ENCODE results near the gene CGN.
A peak's percentile ranks its signal among the peaks of the same experiment; 100 is the strongest.

Gene CGN, protein sequence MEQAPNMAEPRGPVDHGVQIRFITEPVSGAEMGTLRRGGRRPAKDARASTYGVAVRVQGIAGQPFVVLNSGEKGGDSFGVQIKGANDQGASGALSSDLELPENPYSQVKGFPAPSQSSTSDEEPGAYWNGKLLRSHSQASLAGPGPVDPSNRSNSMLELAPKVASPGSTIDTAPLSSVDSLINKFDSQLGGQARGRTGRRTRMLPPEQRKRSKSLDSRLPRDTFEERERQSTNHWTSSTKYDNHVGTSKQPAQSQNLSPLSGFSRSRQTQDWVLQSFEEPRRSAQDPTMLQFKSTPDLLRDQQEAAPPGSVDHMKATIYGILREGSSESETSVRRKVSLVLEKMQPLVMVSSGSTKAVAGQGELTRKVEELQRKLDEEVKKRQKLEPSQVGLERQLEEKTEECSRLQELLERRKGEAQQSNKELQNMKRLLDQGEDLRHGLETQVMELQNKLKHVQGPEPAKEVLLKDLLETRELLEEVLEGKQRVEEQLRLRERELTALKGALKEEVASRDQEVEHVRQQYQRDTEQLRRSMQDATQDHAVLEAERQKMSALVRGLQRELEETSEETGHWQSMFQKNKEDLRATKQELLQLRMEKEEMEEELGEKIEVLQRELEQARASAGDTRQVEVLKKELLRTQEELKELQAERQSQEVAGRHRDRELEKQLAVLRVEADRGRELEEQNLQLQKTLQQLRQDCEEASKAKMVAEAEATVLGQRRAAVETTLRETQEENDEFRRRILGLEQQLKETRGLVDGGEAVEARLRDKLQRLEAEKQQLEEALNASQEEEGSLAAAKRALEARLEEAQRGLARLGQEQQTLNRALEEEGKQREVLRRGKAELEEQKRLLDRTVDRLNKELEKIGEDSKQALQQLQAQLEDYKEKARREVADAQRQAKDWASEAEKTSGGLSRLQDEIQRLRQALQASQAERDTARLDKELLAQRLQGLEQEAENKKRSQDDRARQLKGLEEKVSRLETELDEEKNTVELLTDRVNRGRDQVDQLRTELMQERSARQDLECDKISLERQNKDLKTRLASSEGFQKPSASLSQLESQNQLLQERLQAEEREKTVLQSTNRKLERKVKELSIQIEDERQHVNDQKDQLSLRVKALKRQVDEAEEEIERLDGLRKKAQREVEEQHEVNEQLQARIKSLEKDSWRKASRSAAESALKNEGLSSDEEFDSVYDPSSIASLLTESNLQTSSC

DNA sequence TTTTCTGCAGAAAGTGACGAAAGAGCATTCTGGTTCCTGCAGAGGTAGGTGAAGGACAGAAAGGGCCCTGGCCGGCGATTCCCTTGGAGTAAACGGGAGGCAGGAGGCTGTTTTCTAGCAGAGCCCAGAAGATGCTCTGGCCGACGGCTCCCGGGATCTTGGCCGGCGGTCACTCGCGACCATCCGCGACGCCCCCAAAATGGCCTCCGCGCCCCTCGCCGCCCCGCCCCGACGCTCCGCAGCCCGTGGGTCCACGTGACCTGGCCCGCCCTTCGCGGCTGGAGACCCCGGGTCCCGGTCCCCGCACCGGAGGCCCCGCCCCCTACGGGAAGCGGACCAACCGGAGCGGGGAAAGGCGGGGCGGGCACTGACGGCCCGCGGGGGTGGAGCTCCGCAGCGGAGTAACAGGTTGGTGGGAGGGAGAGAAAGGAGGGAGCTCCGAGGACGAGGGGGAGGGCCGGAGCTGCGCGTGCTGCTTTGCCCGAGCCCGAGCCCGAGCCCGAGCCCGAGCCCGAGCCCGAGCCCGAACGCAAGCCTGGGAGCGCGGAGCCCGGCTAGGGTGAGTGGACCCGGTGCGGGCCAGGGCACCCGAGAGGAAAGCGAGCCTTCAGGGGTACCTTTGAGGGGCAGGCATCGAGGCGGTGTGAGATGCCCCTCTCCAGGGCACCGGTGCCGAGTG is at the start of gene CGN:
Gene CGN (plus strand): TSS at position 431 of the 679 bp plus-strand sequence. CDS start 7,133 bp downstream, outside the sequence.
- peak within 1 kb of the TSS; percentile 46 to 68 (median 55) for H3K4me3 ChIP-seq
- H3K27ac ChIP-seq: peak within 1 kb of the TSS in 10 of 21 experiments; percentile 5 to 75 (median 38)

DNA sequence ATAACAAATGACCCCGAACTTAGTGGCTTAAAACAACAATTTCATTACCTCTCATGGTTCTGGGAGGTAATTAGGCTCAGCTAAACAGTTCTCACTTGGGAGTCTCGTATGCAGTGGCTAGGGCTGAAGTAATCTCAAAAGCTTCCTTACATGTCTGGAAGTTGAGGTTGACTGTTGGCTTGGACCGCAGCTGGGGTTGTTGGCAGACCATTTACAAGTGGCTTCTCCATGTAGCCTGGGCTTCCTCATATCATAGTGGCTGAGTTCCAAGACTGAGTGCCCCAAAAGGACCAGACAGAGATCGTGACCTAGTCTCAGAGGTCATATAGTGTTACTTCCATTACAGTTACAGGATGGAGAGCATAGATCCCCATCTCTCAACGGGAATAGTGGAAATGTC is 49.5 kb upstream of the CGN start:
- H3K27ac ChIP-seq: no peak overlapping the region

DNA sequence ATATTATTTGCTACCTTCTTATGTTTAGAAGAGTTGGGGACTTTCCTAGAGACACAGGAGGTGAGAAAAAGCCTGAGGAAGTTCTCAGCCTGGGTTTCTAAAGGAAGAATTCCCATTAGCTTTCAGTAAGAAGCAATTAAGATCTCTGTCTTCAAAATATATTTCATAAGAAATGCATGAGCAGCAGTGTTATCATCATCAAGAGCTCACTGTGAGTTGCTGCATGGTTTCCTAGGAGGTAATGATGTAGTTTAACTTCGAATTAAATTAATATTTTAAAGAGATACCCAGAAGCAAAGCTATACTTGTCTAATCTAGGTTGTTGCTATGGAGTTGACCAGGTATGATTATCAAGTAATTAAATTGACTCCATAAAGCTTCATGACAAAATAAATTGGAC is 46.2 kb upstream of the CGN start:
- Histone ChIP-seq H3K27ac (no peak overlapping the region), H3K4me3 (no peak overlapping the region)

More for the DNA sequence above, 49.5 kb upstream of the CGN start:
- no peak overlapping the region for H3K4me3 ChIP-seq

DNA sequence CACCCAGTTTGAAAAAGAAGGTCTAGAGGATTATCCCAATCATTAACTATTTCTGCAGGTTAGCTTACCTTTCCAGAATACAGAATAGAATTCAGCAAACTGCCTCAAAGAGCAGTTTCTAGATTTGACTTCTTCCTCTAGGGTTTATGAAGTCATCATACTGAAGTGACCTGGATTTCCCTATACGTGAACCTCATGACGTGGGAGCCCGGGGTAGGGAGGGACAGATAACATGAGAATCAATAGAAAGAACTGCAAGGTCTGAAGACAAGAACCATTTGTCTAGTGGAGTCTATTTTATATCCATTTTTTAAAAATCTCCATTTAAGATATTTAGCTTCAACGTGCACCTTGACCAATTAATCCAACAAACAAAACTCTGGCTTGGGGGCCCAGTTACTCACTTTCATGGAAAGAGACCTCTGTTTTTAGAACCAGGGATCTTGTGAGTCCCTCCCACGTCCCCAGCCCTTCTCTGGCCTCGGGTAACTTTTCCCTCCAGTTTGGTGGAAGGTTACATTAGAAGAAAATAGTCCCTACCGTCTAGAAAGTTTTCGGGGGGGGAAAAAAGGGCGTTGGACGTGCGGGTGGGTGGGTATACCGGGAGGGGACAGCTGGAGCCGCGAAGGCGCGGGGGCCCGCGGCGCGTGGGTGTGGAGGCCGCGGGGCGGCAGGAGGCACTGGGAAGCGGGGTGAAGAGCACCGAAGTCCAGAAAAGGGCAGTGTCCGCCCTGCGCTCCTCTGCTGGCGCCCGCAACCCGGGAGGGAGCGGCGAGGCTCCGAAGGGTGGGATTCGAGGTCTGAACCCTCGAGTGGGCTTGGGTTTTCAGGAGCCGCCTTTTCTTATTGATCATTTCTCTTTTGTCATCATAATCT is 38.1 kb upstream of the CGN start:
- peak overlapping the region; percentile 41 to 54 (median 50) for H3K4me3 ChIP-seq
- H3K27ac ChIP-seq: peak overlapping the region; percentile 33 to 91 (median 83)

DNA sequence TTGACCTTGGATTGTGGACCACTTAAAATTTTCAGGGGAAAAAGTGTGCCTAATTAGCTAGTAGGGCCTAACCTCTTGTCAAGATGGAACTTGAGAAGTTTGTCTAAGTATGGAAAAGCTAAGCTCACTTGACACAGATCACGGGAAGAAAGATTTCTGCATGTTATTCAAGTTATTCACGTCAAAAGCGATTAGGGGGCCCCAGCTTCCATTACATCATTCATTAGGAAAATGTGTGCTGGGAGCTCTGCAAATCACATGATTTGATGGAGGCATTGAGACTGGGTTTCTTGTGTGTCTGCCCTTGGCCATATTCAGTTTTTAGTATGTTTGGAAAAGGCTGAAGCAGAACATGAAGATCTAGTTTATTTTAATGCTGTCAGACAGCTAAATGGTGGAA is 36.4 kb upstream of the CGN start:
- H3K27ac ChIP-seq: no peak overlapping the region
- no peak overlapping the region for H3K4me3 ChIP-seq

DNA sequence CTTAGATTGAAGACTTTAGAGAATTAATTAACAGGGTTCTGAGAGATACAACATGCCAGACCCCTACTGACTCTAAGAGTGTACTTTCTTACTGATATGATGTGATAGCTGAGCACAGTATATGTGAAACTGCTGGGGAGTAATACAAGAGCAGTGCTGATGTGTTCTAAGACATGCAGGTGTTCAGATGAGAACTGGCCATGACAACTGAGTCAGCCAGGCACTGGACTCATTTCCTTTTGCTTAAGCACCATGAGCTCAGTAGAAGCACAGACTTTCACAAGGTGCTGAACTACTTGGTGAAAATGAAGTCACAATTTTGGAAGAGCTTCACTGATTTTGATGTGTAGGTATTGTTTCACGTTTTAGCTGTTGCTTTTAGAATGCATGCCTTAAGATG is 36.0 kb upstream of the CGN start:
- H3K27ac ChIP-seq: no peak overlapping the region
- H3K4me3 ChIP-seq: no peak overlapping the region

DNA sequence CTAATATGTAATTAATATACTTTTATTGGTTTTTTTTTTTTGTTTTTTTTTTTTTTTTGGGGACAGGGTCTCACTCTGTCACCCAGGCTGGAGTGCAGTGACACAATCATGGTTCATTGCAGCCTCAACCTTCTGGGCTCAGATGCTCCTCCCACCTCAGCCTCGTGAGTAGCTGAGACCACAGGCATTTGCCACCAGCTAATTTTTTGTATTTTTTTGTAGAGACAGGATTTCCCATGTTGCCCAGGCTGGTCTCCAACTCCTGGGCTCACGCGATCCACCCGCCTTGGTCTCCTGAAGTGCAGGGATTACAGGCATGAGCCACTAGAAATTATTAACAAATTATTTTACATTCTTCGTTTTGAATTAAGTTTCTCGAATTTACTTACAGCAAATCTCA is 35.1 kb upstream of the CGN start:
- Histone ChIP-seq H3K27ac (no peak overlapping the region), H3K4me3 (no peak overlapping the region)

DNA sequence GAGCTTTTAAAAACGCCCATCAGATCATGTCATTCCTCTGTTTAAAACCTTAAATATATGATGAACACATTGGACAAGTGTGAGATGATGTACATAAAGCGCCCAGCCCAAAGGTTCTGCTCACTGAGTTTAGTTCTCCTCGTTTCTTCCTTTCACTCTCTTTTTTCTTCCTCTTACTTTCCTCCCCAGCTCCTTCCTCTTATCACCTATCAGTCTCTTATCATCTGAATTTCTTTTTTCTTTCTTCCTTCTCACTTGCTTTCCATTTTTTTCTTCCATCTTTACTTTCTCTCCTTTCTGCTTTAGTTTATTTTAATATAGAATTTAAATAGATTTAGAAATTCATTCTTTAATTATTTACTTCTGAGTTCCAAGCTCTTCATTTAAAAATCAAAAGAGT is 34.1 kb upstream of the CGN start:
- H3K27ac ChIP-seq: no peak overlapping the region
- no peak overlapping the region for H3K4me3 ChIP-seq

DNA sequence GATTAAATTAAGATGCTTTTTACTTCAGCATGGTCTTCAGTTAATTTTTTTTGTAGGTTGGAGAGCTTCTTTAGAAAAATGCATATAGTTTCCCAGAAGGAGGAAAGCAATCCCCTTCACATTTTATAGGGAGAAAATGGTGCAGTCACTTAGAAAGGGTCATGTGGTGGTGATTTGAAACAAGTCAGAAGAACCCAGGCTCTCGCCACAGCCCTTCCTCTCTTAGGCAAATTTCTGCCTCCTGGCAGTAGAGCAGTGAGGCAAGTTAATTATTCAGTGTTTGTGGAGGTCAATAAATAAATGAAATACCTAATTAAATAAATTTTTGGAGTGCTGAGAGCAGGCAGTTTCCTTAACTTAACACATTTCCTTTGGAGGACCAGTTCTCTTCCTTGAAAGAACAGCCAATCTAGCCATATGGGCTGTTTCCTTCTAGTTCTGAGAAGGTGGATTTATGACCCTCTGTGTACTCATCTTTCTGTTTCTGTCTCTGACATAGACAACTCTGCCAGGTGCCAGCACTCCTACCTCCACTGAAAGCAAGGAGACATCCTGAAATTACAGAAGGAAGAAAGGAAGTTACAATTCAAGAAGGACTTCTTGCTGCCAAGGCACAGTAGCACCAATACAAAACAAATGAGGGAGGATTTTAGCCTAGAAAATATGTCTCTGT is 32.9 kb upstream of the CGN start:
- no peak overlapping the region for H3K27ac ChIP-seq
- H3K4me3 ChIP-seq: no peak overlapping the region

DNA sequence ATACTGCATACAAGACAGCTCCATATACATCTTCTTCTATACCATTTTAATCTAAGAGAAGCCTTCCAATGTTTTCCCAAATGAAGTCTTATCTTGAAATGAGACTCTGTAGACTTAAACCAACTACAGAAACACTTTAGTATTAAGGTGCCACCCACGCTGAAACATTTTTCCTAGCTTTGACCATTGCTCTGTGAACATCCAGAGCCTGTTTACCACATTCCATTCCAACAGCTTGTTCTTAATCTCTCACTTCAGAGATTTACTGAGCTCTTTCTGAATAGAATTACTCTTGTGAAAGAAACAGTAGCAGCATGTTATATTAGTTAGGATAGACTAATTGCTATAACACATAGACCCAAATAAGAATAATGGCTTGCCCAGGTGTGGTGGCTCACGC is 32.3 kb upstream of the CGN start:
- Histone ChIP-seq H3K27ac (no peak overlapping the region), H3K4me3 (no peak overlapping the region)

DNA sequence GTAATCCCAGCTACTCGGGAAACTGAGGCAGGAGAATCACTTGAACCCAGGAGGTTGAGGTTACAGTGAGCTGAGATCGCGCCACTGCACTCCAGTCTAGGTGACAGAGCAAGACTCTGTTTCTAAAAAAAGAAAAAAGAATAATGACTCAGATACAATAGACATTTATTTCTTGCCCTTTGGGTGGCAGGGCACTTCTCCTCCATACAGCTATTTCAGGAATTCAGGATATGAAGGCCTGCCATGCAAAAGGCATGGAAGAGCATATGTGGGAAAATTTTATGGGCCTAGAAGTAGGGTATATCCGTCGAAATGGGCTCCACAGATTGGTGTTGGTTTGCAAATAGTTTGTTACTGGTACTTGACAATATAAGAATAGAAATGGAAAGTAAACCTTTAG is 31.7 kb upstream of the CGN start:
- Histone ChIP-seq H3K27ac (no peak overlapping the region), H3K4me3 (no peak overlapping the region)

DNA sequence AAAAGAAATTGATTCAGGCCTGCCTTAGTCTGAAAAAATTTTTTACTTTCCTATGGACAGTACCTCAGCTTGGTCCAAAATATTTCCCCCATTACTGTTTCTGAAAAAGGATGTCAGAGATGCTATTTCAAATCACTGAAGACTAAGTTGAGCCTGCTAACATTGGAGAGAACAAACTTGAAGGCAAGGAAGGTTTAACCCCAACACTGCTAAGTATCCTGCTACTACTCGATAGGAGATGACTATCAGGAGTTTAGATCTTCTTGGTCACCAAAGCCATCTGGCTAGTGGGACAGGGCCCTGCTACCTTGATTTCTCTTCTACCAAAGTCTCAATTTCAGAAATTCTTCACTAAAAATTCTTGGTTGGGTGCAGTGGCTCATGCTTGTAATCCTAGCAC is 29.2 kb upstream of the CGN start:
- no peak overlapping the region for H3K4me3 ChIP-seq
- H3K27ac ChIP-seq: no peak overlapping the region

DNA sequence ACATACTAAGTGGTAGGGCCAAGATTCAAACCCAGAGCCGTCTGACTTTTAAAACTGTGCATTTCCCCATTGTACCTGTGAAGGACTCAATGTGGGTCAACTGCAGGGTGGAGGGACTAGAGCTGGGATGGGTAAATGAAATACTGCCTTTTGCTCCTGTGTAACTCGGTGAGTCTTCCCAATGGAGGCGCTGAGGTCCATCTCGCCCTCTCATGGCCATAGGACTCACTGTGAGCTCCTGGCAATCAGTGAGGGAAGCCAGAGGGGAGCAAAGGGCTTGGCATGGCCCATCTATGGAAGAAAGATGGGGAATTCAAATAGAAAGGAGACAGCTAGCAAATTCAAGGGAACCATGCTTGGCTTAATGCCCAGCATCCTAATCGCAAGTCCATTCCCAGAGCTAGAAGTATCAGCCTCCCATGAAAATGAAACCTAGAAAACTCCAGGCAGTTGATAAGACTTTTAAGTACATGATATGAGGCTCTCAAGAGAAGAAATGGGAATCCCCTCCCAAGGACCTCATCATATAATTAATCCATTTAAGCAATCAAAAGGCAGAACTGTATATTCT is 25.4 kb upstream of the CGN start:
- H3K4me3 ChIP-seq: no peak overlapping the region
- no peak overlapping the region for H3K27ac ChIP-seq

DNA sequence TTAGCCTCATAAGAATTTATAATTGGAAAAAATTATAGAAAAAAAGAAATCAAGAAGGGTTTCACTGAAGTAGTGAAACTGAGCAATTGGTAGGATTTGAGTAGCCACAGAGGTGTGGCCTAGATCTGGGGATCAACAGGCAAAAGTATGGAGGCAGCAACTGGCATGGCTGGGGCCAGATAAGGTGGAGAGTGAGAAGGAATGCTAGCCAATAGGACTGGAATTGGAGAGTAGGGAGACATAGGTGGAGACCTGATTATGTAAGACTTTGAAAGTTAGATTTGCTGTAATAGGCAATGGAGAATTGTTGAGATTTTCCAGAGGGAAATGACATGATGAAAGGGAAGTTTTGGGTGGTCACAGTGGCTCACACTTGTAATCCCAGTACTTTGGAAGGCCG is 24.6 kb upstream of the CGN start:
- no peak overlapping the region for H3K27ac ChIP-seq

DNA sequence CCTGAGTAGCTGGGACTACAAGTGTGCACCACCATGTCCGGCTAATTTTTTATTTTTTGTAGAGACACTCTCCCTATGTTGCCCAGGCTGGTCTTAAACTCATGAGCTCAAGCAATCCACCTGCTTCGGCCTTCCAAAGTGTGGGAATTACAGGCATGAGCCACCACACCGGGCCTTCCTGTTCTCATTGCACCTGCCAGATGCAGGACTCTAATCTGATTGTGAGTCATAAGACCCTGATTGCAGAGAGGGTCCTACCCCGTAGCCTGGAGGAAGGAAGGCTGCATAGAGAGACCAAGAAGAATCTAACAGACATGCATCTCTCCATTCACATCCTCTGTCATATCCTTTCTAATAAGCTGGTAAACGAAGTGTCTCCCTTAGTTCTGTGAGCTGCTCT is 19.5 kb upstream of the CGN start:
- Histone ChIP-seq H3K27ac (no peak overlapping the region), H3K4me3 (no peak overlapping the region)

More for the DNA sequence above, 24.6 kb upstream of the CGN start:
- H3K4me3 ChIP-seq: no peak overlapping the region

DNA sequence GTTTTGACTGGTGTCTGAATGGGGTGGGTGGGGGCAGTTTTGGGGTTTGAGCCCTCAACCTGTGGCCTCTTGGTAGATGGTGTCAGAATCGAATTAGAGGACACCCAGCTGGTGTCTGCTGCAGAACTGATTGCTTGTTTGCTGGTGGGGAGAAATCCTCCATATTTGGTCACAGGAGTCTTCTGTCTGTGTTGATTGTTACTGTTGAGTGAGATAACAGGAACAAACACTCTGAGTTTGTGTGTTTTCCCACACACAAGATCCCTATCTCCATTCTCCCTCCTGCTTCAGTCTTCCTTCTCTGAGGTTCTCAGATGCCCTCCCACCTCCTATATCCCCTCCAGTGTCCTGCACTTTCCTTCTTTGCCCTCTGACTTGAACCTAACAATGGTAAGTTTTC is 19.1 kb upstream of the CGN start:
- Histone ChIP-seq H3K4me3 (no peak overlapping the region), H3K27ac (no peak overlapping the region)

DNA sequence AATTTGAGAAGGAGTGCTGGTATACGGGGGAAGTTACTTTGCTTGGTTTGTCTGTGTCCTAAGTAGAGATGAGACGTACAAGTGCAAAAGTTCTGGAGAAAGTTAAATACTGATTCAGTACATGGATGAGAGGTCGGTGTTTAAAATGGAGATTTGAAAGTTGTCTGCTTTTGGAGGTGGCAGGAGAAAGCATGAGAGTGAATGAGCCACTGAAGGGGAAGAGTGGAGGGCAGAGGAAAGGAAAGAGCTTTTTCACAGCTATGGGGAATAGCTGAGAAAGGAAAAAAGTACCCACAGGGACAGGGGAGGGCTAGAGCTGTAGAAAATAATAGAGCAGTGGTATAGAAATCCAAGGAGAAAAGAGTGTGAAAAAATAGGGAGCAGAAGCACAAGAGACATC is 18.1 kb upstream of the CGN start:
- Histone ChIP-seq H3K4me3 (no peak overlapping the region), H3K27ac (no peak overlapping the region)

DNA sequence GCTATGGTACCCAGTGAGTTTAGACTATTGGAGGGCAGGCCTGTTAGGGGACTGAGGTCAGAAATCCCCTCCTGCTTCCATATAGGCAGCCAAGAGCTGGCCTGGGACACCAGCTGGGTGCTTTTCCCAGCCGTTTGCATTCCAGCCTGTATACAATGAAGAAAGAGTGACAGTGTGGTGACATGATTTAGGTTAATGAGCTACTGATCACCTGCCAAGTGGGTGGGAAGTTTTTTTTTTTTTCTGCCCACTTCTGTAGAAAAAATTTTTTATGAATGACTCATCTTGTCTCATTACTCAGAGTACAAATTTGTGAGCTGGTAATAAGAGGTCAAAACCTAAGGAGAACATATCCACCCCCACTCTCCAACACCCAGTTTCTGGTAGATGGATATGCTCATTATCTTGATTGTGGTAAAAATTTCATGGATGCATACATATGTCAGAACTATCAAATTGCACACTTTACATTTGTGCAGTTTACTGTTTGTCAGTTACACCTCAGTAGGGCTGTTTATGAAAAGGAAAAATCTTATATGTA is 16.4 kb upstream of the CGN start:
- Histone ChIP-seq H3K4me3 (no peak overlapping the region), H3K27ac (peak overlapping the region in 1 of 21 experiments; percentile 1)

Data from skin epidermis (tissue), 12 donors.